ENCODE results near the gene DLGAP3.

GRCh38 chr1:34865573-34865972 is 63.9 kb downstream of the DLGAP3 start:
- TF ChIP-seq POLR2A (IDR thresholded peaks at IDR 0.05) (no peak), CTCF (IDR thresholded peaks at IDR 0.05 in 4 of 5, conservative IDR thresholded peaks at IDR 0.05 in 1 of 5) (no peak)
